ENCODE results near the gene STARD10. TPM values are rescaled to one million over a fixed set of nuclear protein-coding genes. Genes with fewer than 3 reads are reported as not detected.

The STARD10 gene
- total RNA-seq, 2 donors from 2014 or later: 122 to 209 TPM

DNA sequence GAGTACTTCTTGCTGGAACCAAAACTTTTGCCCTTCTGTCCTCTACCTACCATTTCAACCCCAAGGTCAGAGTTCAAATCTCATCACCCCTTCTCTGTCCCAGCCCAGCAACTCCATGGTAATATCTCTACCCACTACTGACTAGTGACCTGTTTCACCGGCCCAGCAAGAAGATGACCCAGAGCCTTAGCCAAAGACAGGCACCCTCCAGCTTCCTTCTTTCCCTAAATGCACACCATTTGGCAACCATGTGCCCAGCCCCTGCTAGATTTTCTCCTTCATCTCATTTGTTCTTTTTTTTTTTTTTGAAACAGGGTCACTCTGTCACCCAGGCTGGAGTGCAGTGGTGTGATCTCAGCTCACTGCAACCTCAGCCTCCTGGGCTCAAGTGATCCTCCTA is 56.5 kb downstream of the STARD10 start:
- Histone ChIP-seq H3K4me1 (peaks cover 4% of the 10 kb centered on the region), H3K36me3 (replicated peaks in 1 of 2; ENCODE audit: insufficient read depth in 1 of 2, low read depth in 2 of 2) (no peaks in the 10 kb centered on the region), H3K4me3 (no peak overlapping the region), H3K9me3 (no peaks in the 10 kb centered on the region), H3K27me3 (no peaks in the 10 kb centered on the region), H3K27ac (peak overlapping the region in 2 of 4 donors; percentile 46 to 56)
- intact Hi-C loops (cut with DNase I): no loop called here
- WGBS, 2 donors: 79 to 89% methylated on average over 1 of the region's 1 CpG
- TF ChIP-seq, protein P1, sequence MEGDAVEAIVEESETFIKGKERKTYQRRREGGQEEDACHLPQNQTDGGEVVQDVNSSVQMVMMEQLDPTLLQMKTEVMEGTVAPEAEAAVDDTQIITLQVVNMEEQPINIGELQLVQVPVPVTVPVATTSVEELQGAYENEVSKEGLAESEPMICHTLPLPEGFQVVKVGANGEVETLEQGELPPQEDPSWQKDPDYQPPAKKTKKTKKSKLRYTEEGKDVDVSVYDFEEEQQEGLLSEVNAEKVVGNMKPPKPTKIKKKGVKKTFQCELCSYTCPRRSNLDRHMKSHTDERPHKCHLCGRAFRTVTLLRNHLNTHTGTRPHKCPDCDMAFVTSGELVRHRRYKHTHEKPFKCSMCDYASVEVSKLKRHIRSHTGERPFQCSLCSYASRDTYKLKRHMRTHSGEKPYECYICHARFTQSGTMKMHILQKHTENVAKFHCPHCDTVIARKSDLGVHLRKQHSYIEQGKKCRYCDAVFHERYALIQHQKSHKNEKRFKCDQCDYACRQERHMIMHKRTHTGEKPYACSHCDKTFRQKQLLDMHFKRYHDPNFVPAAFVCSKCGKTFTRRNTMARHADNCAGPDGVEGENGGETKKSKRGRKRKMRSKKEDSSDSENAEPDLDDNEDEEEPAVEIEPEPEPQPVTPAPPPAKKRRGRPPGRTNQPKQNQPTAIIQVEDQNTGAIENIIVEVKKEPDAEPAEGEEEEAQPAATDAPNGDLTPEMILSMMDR (IDR thresholded peaks at IDR 0.05): no peak
- no peak for DNase-seq
- no peak for ATAC-seq

DNA sequence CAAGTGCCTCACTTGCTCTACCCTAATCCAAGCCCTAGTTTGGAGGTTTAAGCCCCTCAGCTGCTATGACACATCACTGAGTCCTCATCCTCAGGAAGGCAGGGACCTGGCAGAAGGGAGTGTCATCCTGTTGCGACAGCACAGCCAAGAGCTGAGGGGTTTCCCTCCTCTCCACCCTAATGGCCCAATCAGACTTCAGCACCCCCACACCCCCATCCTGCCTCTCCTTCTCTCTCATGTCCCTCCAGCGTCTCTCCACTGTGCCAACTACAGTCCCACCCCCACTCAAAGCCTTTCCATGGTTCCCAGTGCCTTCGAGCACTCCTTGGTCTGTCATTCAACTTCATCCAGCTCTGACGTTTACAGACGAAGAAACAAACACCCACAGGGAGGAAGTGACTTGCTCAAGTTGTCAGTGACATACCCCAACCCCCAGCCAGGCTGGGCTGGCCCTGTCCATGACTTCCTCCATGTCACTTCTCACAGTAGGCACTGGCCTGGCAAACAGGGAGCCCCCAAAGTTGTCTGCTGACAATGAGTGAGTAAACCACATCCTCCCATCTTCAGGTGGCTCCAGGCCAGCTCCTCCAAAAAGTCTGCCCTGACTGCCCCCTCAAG is 57.3 kb downstream of the STARD10 start:
- H3K27ac ChIP-seq: peak overlapping the region in 2 of 4 donors; percentile 46 to 56
- H3K4me3 ChIP-seq: no peak overlapping the region
- TF ChIP-seq, protein P1 (IDR thresholded peaks at IDR 0.05): no peak
- no peak for TF ChIP-seq POLR2A (IDR thresholded peaks at IDR 0.05)
- peaks cover 4% of the 10 kb centered on the region for H3K4me1 ChIP-seq
- WGBS, 2 donors: 33 to 55% methylated on average over 5 of the region's 5 CpGs
- H3K27me3 ChIP-seq: no peaks in the 10 kb centered on the region
- no peaks in the 10 kb centered on the region for H3K36me3 ChIP-seq (replicated peaks in 1 of 2; ENCODE audit: insufficient read depth in 1 of 2, low read depth in 2 of 2)
- intact Hi-C loops (cut with DNase I): no loop called here
- DNase-seq (peak in 1 of 4 donors; percentile 76), ATAC-seq (no peak)
- H3K9me3 ChIP-seq: no peaks in the 10 kb centered on the region

DNA sequence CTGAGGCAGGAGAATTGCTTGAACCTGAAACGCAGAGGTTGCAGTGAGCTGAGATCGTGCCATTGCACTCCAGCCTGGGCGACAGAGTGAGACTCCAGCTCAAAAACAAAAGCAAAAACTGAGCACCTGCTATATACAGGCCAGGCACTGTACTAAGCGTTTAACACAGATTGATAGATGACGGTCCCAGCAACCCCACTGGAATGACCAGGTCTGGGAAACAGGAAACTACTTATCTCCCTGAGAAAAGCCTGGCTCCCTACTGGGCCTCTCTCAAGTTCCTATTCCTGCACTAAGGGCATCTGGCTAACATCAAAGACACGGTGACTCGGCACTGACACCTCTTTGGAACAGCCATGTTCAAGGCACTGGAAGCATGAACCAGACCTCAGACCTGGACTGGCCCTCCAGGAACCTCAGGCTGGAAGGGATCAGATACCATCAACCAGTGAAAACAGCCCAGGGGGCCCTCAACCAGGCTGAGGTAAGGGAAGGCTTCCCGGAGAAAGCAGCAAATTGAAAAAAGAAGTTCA is 58.3 kb downstream of the STARD10 start:
- TF ChIP-seq, protein P1 (IDR thresholded peaks at IDR 0.05): no peak
- TF ChIP-seq POLR2A (IDR thresholded peaks at IDR 0.05): no peak
- Histone ChIP-seq H3K4me1 (peaks cover 4% of the 10 kb centered on the region), H3K4me3 (no peak overlapping the region), H3K9me3 (no peaks in the 10 kb centered on the region), H3K27me3 (no peaks in the 10 kb centered on the region), H3K27ac (peak overlapping the region in 2 of 4 donors; percentile 21 to 56), H3K36me3 (replicated peaks in 1 of 2; ENCODE audit: insufficient read depth in 1 of 2, low read depth in 2 of 2) (no peaks in the 10 kb centered on the region)
- DNase-seq: no peak
- intact Hi-C loops (cut with DNase I): no loop called here
- whole genome bisulfite sequencing, 2 donors: 75 to 96% methylated on average over 5 to 8 of the region's 8 CpGs
- ATAC-seq: no peak

DNA sequence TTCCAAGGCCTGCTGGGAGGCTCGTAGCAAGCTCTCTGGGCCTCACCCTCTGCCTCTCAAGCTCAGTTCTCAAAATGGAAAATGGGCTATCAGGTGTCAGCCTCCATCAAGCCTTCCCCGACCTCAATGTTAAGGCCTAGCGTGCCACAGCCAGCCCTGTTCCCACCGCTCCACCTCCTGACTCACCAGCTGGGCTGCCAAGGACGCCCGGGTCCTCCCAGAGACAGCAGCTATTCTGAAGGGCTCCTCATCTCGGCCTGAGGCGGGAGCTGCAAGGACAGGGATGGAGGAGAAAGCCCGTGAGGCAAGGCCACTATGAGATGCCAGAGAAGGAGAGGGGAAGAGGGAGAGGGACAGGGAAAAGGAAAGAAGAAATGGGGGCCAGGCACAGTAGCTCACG is 61.5 kb downstream of the STARD10 start:
- H3K9me3 ChIP-seq: no peaks in the 10 kb centered on the region
- H3K27ac ChIP-seq: no peak overlapping the region
- 85 to 88% methylated on average over 9 to 10 of the region's 10 CpGs for WGBS, 2 donors
- ATAC-seq: no peak
- DNase-seq: no peak
- TF ChIP-seq, protein P1 (IDR thresholded peaks at IDR 0.05): no peak
- TF ChIP-seq POLR2A (IDR thresholded peaks at IDR 0.05): no peak
- H3K4me3 ChIP-seq: no peak overlapping the region
- no peaks in the 10 kb centered on the region for H3K27me3 ChIP-seq
- peaks cover 4% of the 10 kb centered on the region for H3K4me1 ChIP-seq
- no peaks in the 10 kb centered on the region for H3K36me3 ChIP-seq (replicated peaks in 1 of 2; ENCODE audit: insufficient read depth in 1 of 2, low read depth in 2 of 2)
- intact Hi-C loops (cut with DNase I): no loop called here

DNA sequence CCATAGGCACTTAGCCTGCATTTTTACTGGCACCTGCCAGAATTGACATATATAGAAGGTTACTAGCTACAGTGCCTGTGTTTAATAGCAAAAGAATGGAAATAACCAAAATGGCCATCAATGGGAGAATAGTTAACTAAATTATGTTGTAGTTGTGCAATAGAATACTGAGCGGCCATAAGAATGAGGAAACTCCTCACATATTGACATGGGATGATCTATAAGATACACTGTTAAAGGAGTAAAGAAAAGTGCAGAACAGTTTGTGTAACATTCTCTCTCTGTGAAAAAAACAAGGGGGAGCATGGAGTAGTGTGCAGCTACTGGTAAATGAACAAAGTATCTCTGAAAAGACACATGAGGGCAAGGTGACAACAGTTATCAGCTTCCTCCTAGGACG is 63.1 kb downstream of the STARD10 start:
- DNase-seq: no peak
- Histone ChIP-seq H3K36me3 (replicated peaks in 1 of 2; ENCODE audit: insufficient read depth in 1 of 2, low read depth in 2 of 2) (no peaks in the 10 kb centered on the region), H3K27me3 (no peaks in the 10 kb centered on the region), H3K9me3 (no peaks in the 10 kb centered on the region), H3K4me1 (no peaks in the 10 kb centered on the region), H3K27ac (no peak overlapping the region), H3K4me3 (no peak overlapping the region)
- TF ChIP-seq POLR2A (IDR thresholded peaks at IDR 0.05): no peak
- TF ChIP-seq, protein P1 (IDR thresholded peaks at IDR 0.05): no peak
- WGBS, 2 donors: 41 to 57% methylated on average over 2 of the region's 2 CpGs
- no peak for ATAC-seq
- intact Hi-C loops (cut with DNase I): no loop called here
